ENCODE results near the gene ELL2. TPM values are rescaled to one million over a fixed set of nuclear protein-coding genes. Genes with fewer than 3 reads are reported as not detected.

The ELL2 gene
- total and polyA plus RNA-seq, 11 donors: 6.7 to 74.5 (median 31.1) TPM

- H3K27me3 ChIP-seq: no peaks in the 10 kb centered on the region
- intact Hi-C loops (cut with DNase I): no loop called here
- DNase-seq: no peak
- no peak overlapping the region for H3K4me3 ChIP-seq
- no peaks in the 10 kb centered on the region for H3K36me3 ChIP-seq
- peak in 2 of 4 donors; percentile 51 to 75 for ATAC-seq
- 57 to 63% (median 61%) methylated on average over 3 of the region's 3 CpGs for WGBS, 4 donors
- peaks cover 0 to 28% (median 0%) of the 10 kb centered on the region in 12 donors for H3K9me3 ChIP-seq
- TF ChIP-seq POLR2A (IDR thresholded peaks at IDR 0.05): no peak
- no peak for TF ChIP-seq CTCF (IDR thresholded peaks at IDR 0.05)
- H3K4me1 ChIP-seq: peaks cover 0 to 3% (median 0%) of the 10 kb centered on the region in 12 donors
- no peak overlapping the region for H3K27ac ChIP-seq
These were observed 12.2 kb upstream of the ELL2 start for GRCh38 chr5:95973793-95974325.

GRCh38 chr5:95972196-95972595 is 10.5 kb upstream of the ELL2 start:
- Histone ChIP-seq H3K4me1 (peaks cover 0 to 3% (median 0%) of the 10 kb centered on the region in 12 donors), H3K36me3 (no peaks in the 10 kb centered on the region), H3K27me3 (no peaks in the 10 kb centered on the region), H3K4me3 (no peak overlapping the region), H3K27ac (no peak overlapping the region), H3K9me3 (peaks cover 0 to 28% (median 0%) of the 10 kb centered on the region in 12 donors)
- TF ChIP-seq CTCF (IDR thresholded peaks at IDR 0.05) (no peak), POLR2A (IDR thresholded peaks at IDR 0.05) (no peak)
- ATAC-seq (no peak), DNase-seq (no peak)
- intact Hi-C loops (cut with DNase I): no loop called here

GRCh38 chr5:95970359-95970704 is 8.7 kb upstream of the ELL2 start:
- intact Hi-C loops (cut with DNase I): no loop called here

More at GRCh38 chr5:95970359-95970704, 8.7 kb upstream of the ELL2 start:
- DNase-seq (no peak), ATAC-seq (no peak)
- H3K9me3 ChIP-seq: peaks cover 0 to 28% (median 0%) of the 10 kb centered on the region in 12 donors
- no peak for TF ChIP-seq CTCF (IDR thresholded peaks at IDR 0.05)
- TF ChIP-seq POLR2A (IDR thresholded peaks at IDR 0.05): no peak
- peaks cover 0 to 3% (median 0%) of the 10 kb centered on the region in 12 donors for H3K4me1 ChIP-seq
- H3K4me3 ChIP-seq: no peak overlapping the region
- 59 to 83% (median 67%) methylated on average over 1 of the region's 1 CpG for WGBS, 4 donors
- H3K27ac ChIP-seq: no peak overlapping the region
- no peaks in the 10 kb centered on the region for H3K36me3 ChIP-seq
- H3K27me3 ChIP-seq: no peaks in the 10 kb centered on the region

Data from heart left ventricle (tissue), 16 donors.